Globus pallidus (tissue), 1 donor: ENCODE measurements around the gene MACROD2.

Experiments used
- DNase-seq: peaks from one replicate; pipeline ENCODE4 v3.0.0-alpha.2; 2015; ENCODE audit warnings: low spot score

MACROD2 gene

GRCh38 chr20:14525426-14525825 lies 530.1 kb downstream of the MACROD2 start:
- no peak for DNase-seq

DNA sequence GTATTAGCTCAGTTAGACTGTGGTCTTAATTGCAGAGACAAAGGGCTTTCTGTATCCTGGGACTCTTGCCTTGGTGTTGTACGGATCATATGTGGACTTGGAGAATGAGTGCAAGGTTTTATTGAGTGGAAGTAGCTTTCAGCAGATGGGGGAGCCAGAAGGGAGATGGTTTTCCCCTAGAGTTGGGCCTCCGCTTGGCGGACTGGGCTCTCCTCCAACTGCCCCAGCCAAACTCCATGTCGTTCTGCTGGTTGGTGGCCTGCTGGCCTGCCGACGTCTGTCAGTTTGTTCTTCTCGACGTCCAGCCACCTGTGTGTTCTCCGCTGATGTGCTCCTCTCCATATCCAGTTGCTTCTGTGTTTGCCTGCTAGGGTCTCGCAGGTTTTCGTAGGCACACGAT lies 531.6 kb downstream of the MACROD2 start:
- DNase-seq = no peak

DNA sequence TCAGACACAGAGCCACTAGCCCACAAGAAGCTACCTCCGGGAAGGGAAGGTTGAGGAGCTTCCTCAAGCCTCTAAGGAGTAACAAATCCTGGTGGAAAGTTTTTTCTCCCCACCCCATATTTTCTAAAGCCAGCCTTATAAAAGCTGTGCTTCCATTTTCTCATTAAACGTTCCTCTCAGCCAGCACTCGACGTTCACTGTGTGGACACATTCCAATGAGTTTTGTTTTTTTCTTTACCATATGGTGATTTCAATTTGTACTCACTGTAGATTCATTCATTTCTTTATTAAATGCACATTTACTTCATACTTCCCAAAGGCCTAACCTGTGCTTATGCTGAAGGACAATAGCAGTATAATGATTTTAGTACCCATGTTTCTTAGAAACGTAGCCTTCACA lies 536.5 kb downstream of the MACROD2 start:
- DNase-seq = no peak

DNA sequence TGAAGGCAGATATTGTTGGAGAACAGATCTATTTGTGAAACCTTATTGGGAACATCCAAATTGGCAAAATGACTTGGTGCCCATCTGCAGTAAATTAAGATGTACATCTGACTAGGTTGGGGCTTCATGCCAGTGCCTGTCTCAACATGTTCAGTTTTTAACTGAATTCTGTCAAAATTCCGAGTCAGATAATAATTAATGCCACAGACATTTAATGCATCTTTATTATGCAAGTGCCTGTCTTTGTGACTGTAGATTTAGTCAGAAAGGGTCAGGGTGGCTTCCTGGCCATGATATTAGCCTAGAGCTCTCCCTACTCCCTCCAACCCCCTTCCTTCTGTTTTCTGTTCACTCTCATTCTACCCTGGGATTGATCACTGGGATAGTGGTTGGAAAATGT lies 541.4 kb downstream of the MACROD2 start:
- no peak for DNase-seq

DNA sequence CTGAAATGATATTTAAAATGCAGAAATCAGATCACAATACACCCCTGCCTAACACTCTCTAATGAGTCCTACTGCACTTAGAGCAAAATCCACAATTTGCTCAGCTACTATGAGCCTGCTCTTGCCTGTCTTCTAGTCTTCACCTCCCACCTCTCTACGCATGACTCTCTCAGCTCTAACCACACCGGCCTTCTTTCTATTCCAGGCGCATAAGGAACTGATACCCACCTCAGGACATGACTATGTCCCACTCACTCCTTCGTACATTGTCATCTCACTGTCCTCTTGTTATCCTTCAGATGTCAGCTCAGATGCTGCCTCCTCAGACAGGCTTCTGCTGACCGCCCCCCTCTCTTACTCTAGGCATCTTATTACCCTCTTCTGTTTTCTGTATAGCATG lies 543.1 kb downstream of the MACROD2 start:
- no peak for DNase-seq

- no peak for DNase-seq
Measured at GRCh38 chr20:14543040-14543439, 547.7 kb downstream of the MACROD2 start.

GRCh38 chr20:14544688-14545087 lies 549.4 kb downstream of the MACROD2 start:
- DNase-seq = no peak

DNA sequence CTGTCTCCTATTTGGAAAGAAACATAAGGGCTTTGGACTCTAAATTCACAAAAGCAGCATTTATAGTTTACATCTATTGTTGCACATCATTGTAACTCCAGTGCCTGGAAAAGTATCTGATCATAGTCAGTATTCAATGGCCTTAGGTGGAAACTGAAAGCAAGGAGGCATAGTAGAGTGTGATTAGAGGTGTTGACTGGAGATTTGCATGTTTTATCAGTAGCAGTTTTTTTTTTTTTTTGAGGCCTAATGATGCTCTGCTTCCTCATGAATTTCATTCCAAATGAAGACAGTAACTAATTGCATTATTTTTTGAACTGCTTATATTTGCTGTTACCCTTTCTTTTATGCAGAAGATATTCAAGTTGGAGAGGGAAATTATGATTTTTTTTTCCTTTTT lies 555.3 kb downstream of the MACROD2 start:
- DNase-seq = no peak

DNA sequence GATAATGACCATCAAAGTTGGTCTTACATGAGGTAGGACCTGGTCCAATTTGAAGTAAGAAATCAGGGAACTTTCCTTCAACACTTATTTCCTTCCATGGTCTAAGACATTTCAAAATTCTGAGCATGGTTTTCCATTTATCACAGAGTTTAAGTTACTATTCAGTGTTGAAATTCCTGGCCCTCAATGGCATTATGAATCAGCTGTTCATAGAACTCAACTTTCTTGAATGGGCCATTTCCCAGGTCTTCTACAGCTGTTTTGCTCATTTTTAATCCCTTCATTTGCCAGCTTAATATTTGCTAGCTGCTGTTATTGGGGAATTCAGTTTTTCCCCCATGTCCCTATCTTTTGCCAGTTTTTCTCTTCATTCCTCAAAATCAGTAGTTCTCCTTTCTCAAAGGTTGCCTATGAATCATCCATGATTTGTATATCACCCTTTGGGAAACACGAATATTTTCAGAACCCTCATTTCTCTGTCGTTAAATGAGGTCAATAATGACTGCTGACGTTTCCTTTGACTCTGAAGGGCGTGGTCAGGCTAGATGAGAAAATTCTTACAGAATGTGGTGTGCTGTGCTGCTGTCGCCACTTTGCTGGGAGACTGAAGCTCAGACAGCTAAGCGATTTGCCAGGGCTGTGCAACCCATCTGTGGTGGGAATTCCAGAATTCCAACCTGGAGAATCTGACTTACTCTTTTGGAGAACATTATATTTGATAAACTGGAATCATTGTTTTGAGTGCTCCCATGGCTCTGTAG lies 558.6 kb downstream of the MACROD2 start:
- DNase-seq = no peak

DNA sequence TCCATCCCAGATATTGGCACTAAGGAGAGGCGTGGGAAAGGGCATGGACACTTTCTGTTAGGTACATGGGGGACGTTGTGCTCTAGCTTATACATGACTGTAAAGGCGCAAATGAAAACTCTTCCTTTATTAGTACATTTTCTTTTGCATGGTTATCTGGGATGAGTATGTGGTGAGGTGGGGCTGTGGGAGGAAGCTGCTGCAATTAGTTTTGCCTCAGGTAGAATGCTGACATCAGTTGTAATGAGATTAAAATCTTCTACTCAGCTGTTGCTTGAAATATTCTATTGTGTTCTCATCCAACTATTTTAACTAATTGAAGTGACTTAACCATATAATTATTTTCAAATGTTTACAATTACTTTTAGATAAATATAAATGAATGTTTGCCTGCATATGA lies 560.4 kb downstream of the MACROD2 start:
- no peak for DNase-seq

- no peak for DNase-seq
Measured at GRCh38 chr20:14556206-14556605, 560.9 kb downstream of the MACROD2 start.

DNA sequence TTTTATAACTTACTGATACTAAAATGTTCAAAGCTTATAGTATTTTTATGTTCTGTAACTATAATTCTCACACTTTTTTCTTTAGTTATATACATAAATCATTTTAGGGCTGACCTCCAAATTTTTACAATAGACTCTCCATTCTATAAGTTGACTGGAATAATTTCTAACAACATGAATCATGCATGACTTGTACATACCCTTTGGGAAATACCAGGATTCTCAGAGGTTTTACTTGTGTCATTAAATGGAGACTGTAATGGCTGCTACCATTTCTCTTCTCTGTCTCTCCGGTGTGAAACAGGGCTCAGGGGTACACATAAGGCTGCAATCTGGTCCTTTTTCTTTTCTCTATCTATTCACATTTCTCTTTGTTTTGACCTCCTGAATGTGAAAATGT lies 564.3 kb downstream of the MACROD2 start:
- DNase-seq = no peak

- no peak for DNase-seq
Measured at GRCh38 chr20:14561741-14562221, 566.5 kb downstream of the MACROD2 start.

DNA sequence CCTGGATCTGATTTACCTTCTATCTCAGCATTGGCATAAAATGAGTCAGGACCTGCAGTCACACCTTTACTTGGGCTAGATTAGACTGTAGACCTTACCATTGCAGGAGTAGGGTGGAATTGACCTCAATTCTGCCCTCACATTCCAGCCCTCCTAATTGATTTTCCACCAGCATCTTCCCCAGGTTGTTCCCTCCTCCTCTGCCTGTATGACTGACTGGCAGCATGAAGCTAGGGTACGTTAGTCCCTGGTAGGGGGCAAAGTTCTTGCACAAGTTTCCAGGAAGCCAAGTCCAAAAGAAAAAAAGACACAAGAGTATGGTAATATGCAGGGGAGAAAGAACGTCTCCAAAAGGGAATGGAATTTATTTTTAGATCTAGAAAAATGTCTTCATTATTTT lies 567.7 kb downstream of the MACROD2 start:
- DNase-seq = no peak

- DNase-seq = no peak
Measured at GRCh38 chr20:14566505-14566904, 571.2 kb downstream of the MACROD2 start.

GRCh38 chr20:14568225-14568624 lies 572.9 kb downstream of the MACROD2 start:
- DNase-seq = no peak

GRCh38 chr20:14568701-14569100 lies 573.4 kb downstream of the MACROD2 start:
- DNase-seq = no peak

GRCh38 chr20:14569641-14570040 lies 574.3 kb downstream of the MACROD2 start:
- no peak for DNase-seq

- no peak for DNase-seq
Measured at GRCh38 chr20:14570811-14571210, 575.5 kb downstream of the MACROD2 start.

- DNase-seq = no peak
Measured at GRCh38 chr20:14573676-14574075, 578.4 kb downstream of the MACROD2 start.

DNA sequence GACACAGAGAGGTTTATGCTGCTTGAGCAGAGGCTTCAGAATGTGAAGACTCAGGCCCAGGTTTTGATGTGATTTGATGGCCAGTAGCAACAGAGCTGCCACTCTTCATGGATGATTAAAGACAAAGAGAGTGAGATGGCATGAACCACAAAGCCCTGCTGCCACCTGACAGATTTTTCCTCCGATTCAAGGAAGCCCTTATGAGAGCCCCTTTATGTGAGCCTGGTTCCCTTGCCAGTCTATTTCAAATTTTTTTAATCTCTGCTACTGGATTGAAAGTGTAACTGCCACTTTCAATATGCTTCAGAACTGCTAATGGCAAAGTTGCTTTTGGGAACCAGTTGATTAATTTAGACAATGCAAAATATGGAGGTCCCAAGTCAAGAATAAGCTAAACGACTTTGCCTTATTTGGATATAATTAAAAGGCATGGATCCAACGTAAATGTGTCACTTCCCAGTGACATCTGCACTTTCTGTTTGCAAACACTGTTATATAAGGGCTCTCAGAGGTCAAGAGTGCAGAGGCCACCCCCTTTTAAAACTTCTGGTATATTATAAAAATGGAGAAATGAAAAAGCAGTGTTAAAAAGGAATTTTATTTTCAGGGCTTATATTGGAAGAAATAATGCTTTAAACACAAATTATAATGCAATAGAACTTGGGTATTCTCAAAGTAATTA lies 581.0 kb downstream of the MACROD2 start:
- no peak for DNase-seq

- DNase-seq = no peak
Measured at GRCh38 chr20:14580418-14581074, 585.2 kb downstream of the MACROD2 start.

GRCh38 chr20:14581731-14582130 lies 586.4 kb downstream of the MACROD2 start:
- DNase-seq = no peak
